ENCODE results near the gene CENPX. TPM values are rescaled to one million over a fixed set of nuclear protein-coding genes. Genes with fewer than 3 reads are reported as not detected.

Gene CENPX
- total RNA-seq, 1 experiment from 2014 or later = 77.9 TPM

GRCh38 chr17:82063424-82064415 lies 41.0 kb upstream of the CENPX start:
- H2BK15ac ChIP-seq (ENCODE audit: low read depth, low read length) = no peak overlapping the region
- TF ChIP-seq CTCF (conservative IDR thresholded peaks at IDR 0.05) = no peak
- no peak overlapping the region for H2BK120ac ChIP-seq (ENCODE audit: low read depth, low read length, poor library complexity, severe bottlenecking)
- H3K9ac ChIP-seq (ENCODE audit: extremely low read depth, insufficient read length, low read length) = no peak overlapping the region
- Mint-ChIP-seq H3K36me3 (ENCODE audit: insufficient read depth in 1 of 3, low read depth in 3 of 3) (peaks cover 4 to 17% (median 13%) of the 10 kb centered on the region in 3 experiments), H3K4me1 (peaks cover 4 to 5% of the 10 kb centered on the region in 2 experiments), H3K27ac (no peak overlapping the region), H3K4me3 (peak overlapping the region; percentile 70 to 73; a peak in 4 of 5 replicates), H3K27me3 (ENCODE audit: low read depth) (peaks cover 4% of the 10 kb centered on the region; the same call in 1 of the 2 replicates), H3K9me3 (no peaks in the 10 kb centered on the region; a peak in 1 of 5 replicates)
- H3K23ac ChIP-seq (ENCODE audit: insufficient read length, low read depth, low read length) = no peak overlapping the region
- no peak overlapping the region for H2BK5ac ChIP-seq (ENCODE audit: insufficient read length, low read length)
- H2AK5ac ChIP-seq (ENCODE audit: insufficient read length, low read length) = no peak overlapping the region
- H2AFZ ChIP-seq (ENCODE audit: low read length) = no peak overlapping the region
- H4K8ac ChIP-seq (replicated peaks; ENCODE audit: insufficient read length, low read depth, low read length) = no peak overlapping the region
- peaks cover 15% of the 10 kb centered on the region for H3K23me2 ChIP-seq (ENCODE audit: insufficient read length, low read depth, low read length, poor library complexity, severe bottlenecking)
- H3K56ac ChIP-seq (ENCODE audit: insufficient read length, low read depth, low read length) = no peak overlapping the region
- no peak overlapping the region for H4K91ac ChIP-seq (ENCODE audit: insufficient read length, low read depth, low read length)
- H3K18ac ChIP-seq (ENCODE audit: insufficient read length, low read depth, low read length) = no peak overlapping the region
- no peak overlapping the region for H4K5ac ChIP-seq (ENCODE audit: insufficient read length, low read depth, low read length)
- no peak overlapping the region for H2BK20ac ChIP-seq (ENCODE audit: low read depth, low read length, poor library complexity, severe bottlenecking)
- H3K79me2 ChIP-seq (ENCODE audit: insufficient read depth, low read length) = no peaks in the 10 kb centered on the region
- no peaks in the 10 kb centered on the region for H4K20me1 ChIP-seq (ENCODE audit: control insufficient read depth, insufficient read depth, insufficient read length)
- H3K14ac ChIP-seq (ENCODE audit: insufficient read depth, low read length) = no peak overlapping the region
- H3K9me3 ChIP-seq (ENCODE audit: control insufficient read depth, low read depth, low read length) = no peaks in the 10 kb centered on the region
- H3K79me1 ChIP-seq (ENCODE audit: insufficient read depth, low read depth, low read length, poor library complexity, severe bottlenecking) = no peaks in the 10 kb centered on the region
- no CpG with 5 or more reads among the region's 20 CpGs for WGBS (ENCODE audit: extremely low coverage, insufficient read length, low lambda C conversion rate)
- no peaks in the 10 kb centered on the region for H3K4me1 ChIP-seq (ENCODE audit: insufficient read depth, low read length)
- no peak overlapping the region for H3T11ph ChIP-seq (ENCODE audit: low read length)
- no peaks in the 10 kb centered on the region for H3K27me3 ChIP-seq (ENCODE audit: insufficient read depth, low read length)
- H3K4me2 ChIP-seq (ENCODE audit: insufficient read depth, insufficient read length, low read length) = no peak overlapping the region
- H3K27ac ChIP-seq (ENCODE audit: insufficient read length, low read depth, low read length) = no peak overlapping the region
- DNase-seq = no peak
- no peak overlapping the region for H3K4ac ChIP-seq (ENCODE audit: low read depth, low read length)
- no peak overlapping the region for H2BK12ac ChIP-seq (ENCODE audit: insufficient read length, low read depth, low read length)

Data from H9 (cell line).